Measurements from ENCODE around the gene ZBTB2. TPM values are rescaled to one million over a fixed set of nuclear protein-coding genes. Genes with fewer than 3 reads are reported as not detected.
"Not testable (repeated sequence)": the region's sequence is repeated elsewhere in the genome, so short reads cannot be mapped to it uniquely, and the experiment has no call there.

ZBTB2 gene
- total RNA-seq, 1 donor from 2014 or later: 16.1 TPM

GRCh38 chr6:151387175-151387970, 4.0 kb downstream of the ZBTB2 start:
- no peak for TF ChIP-seq CTCF (IDR thresholded peaks at IDR 0.05; ENCODE audit: unreplicated experiment)
- no peaks in the 10 kb centered on the region for H3K27me3 Mint-ChIP-seq (ENCODE audit: low read depth)
- DNase-seq (ENCODE audit: low spot score in 2 of 2, unreplicated experiment in 2 of 2): no peak
- H3K9me3 Mint-ChIP-seq: no peaks in the 10 kb centered on the region
- peaks cover 23% of the 10 kb centered on the region for H3K4me1 Mint-ChIP-seq
- H3K4me3 Mint-ChIP-seq: no peak overlapping the region
- peaks cover 1% of the 10 kb centered on the region for H3K36me3 Mint-ChIP-seq
- peak overlapping the region; percentile 66 for H3K27ac Mint-ChIP-seq

GRCh38 chr6:151385177-151385576, 6.2 kb downstream of the ZBTB2 start:
- DNase-seq (ENCODE audit: low spot score in 2 of 2, unreplicated experiment in 2 of 2): no peak
- H3K9me3 Mint-ChIP-seq: no peaks in the 10 kb centered on the region
- no peaks in the 10 kb centered on the region for H3K27me3 Mint-ChIP-seq (ENCODE audit: low read depth)
- H3K4me1 Mint-ChIP-seq: peaks cover 21% of the 10 kb centered on the region
- peak overlapping the region; percentile 27 for H3K27ac Mint-ChIP-seq
- no peak overlapping the region for H3K4me3 Mint-ChIP-seq
- peaks cover 1% of the 10 kb centered on the region for H3K36me3 Mint-ChIP-seq
- no peak for TF ChIP-seq CTCF (IDR thresholded peaks at IDR 0.05; ENCODE audit: unreplicated experiment)

DNA sequence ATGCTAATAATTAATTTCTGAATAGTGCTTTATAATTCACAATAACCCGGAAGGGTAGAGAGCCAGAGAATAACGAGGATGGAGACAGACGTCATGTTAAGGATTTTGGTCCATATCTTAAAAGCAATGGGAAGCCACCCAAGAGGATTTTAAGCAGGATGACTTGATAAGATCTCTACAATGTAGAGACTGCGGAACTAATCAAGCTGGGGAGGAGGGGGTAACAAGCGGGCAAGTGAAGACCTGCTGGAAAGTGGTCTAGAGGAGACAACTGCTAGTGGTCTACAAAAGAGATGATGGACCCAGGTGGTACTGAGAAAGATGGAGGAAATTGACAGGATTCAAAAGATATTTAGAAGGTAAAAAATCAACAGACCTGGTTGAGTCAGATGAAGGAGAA, 7.2 kb downstream of the ZBTB2 start:
- Mint-ChIP-seq H3K4me1 (peaks cover 17% of the 10 kb centered on the region), H3K4me3 (no peak overlapping the region), H3K36me3 (peaks cover 1% of the 10 kb centered on the region), H3K27ac (no peak overlapping the region), H3K27me3 (ENCODE audit: low read depth) (no peaks in the 10 kb centered on the region), H3K9me3 (no peaks in the 10 kb centered on the region)
- DNase-seq (ENCODE audit: low spot score in 2 of 2, unreplicated experiment in 2 of 2): no peak
- TF ChIP-seq CTCF (IDR thresholded peaks at IDR 0.05; ENCODE audit: unreplicated experiment): no peak

GRCh38 chr6:151382631-151383030, 8.7 kb downstream of the ZBTB2 start:
- not testable (repeated sequence) for H3K27me3 Mint-ChIP-seq (ENCODE audit: low read depth); H3K4me3 Mint-ChIP-seq; H3K27ac Mint-ChIP-seq; DNase-seq (ENCODE audit: low spot score in 2 of 2, unreplicated experiment in 2 of 2); H3K9me3 Mint-ChIP-seq; H3K36me3 Mint-ChIP-seq
- H3K4me1 Mint-ChIP-seq: peaks cover 12% of the 10 kb centered on the region

DNA sequence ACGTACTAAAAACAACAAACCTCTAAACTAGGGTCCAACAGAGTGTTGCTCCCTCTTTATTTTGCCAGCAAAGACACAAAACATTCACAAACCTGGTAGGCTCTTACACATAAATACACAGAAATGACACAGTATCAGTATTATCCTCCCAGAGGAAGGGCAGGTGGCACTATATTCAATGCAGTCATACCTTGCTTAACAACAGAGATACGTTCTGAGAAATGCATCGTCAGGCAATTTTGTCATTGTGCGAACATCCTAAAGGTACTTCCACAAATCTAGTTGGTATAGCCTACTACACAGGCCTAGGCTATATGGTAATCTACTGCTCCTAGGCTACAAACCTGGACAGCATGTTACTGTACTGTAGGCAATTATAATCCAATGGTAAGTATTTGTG, 9.6 kb downstream of the ZBTB2 start:
- Mint-ChIP-seq H3K36me3 (peaks cover 4% of the 10 kb centered on the region), H3K9me3 (peaks cover 3% of the 10 kb centered on the region), H3K27ac (no peak overlapping the region), H3K27me3 (ENCODE audit: low read depth) (no peaks in the 10 kb centered on the region), H3K4me3 (no peak overlapping the region), H3K4me1 (peaks cover 6% of the 10 kb centered on the region)
- no peak for DNase-seq (ENCODE audit: low spot score in 2 of 2, unreplicated experiment in 2 of 2)
- no peak for TF ChIP-seq CTCF (IDR thresholded peaks at IDR 0.05; ENCODE audit: unreplicated experiment)

GRCh38 chr6:151380848-151381205, 10.5 kb downstream of the ZBTB2 start:
- H3K36me3 Mint-ChIP-seq: peaks cover 13% of the 10 kb centered on the region
- H3K9me3 Mint-ChIP-seq: peaks cover 11% of the 10 kb centered on the region
- no peak overlapping the region for H3K4me3 Mint-ChIP-seq
- no peak for TF ChIP-seq CTCF (IDR thresholded peaks at IDR 0.05; ENCODE audit: unreplicated experiment)
- no peak for DNase-seq (ENCODE audit: low spot score in 2 of 2, unreplicated experiment in 2 of 2)
- peaks cover 6% of the 10 kb centered on the region for H3K4me1 Mint-ChIP-seq
- no peaks in the 10 kb centered on the region for H3K27me3 Mint-ChIP-seq (ENCODE audit: low read depth)
- H3K27ac Mint-ChIP-seq: peak overlapping the region; percentile 16
